Fibroblast of the aortic adventitia (primary cell): ENCODE results near the gene WNT2B. TPM values are rescaled to one million over a fixed set of nuclear protein-coding genes. Genes with fewer than 3 reads are reported as not detected.

Experiments used
- DNase-seq: peaks from one replicate; pipeline ENCODE4 v3.0.0-alpha.2; 2010; ENCODE audit warnings: low read depth
- H3K4me3 ChIP-seq: 2 replicates; pipeline ENCODE4 v1.5.1; 2011; ENCODE audit warnings: low read depth, mild to moderate bottlenecking, control low read depth, low read length, moderate library complexity
- total RNA-seq: library from RNA; depleted of rRNA; stranded (reverse); fragments of >200 nt; gene quantifications from 2 replicates; pipeline ENCODE4 v1.2.3, GENCODE V29; 2012; ENCODE audit warnings: low replicate concordance
- TF ChIP-seq, protein P1 (sequence below): IDR thresholded peaks from 2 replicates; pipeline ENCODE4 v1.5.1; 2011; ENCODE audit warnings: mild to moderate bottlenecking, low read length, control low read depth, inconsistent platforms; ENCODE audit not compliant: insufficient read depth

WNT2B gene
- total RNA-seq, 1 donor = 2.4 TPM

DNA sequence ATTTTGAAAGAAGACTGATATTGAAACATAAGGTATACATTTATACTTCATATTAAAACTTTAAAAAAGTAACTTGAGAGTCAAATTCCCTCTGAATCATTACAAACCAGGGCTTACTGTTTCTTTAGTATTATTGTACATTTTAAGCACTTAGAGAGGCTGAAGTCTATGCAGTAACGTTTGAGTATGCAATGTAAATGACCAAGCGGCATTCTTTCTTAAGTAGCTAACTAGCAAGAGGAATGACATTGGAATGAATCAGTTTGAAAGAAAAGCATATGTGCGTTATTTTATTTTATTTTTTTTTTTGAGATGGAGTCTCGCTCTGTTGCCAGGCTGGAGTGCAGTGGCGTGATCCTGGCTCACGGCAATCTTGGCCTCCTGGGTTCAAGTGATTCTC lies 24.3 kb downstream of the WNT2B start:
- TF ChIP-seq, protein P1, sequence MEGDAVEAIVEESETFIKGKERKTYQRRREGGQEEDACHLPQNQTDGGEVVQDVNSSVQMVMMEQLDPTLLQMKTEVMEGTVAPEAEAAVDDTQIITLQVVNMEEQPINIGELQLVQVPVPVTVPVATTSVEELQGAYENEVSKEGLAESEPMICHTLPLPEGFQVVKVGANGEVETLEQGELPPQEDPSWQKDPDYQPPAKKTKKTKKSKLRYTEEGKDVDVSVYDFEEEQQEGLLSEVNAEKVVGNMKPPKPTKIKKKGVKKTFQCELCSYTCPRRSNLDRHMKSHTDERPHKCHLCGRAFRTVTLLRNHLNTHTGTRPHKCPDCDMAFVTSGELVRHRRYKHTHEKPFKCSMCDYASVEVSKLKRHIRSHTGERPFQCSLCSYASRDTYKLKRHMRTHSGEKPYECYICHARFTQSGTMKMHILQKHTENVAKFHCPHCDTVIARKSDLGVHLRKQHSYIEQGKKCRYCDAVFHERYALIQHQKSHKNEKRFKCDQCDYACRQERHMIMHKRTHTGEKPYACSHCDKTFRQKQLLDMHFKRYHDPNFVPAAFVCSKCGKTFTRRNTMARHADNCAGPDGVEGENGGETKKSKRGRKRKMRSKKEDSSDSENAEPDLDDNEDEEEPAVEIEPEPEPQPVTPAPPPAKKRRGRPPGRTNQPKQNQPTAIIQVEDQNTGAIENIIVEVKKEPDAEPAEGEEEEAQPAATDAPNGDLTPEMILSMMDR = no peak
- DNase-seq = peak; percentile 37

DNA sequence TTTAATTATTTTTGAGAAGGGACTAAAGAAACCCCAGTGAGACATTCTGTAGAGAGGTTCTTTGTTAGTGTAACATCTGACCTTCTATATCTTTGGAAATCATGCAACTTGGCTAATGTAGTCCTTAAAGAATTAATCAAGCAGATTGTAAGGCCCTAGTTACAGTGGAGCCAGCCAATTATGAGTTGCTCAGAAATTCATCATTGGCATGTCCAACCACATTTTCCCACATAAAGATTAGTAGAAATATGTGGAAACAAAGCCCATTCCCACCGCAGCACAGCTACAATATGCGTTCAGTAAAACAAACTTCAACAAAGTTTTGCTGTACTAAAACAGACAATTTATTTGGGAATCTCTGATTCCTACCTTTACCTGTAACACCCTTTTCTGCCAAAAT lies 27.8 kb downstream of the WNT2B start:
- TF ChIP-seq, protein P1 = no peak
- H3K4me3 ChIP-seq = no peak overlapping the region
- DNase-seq = peak; percentile 94

More for the DNA sequence above, 24.3 kb downstream of the WNT2B start:
- H3K4me3 ChIP-seq = no peak overlapping the region

DNA sequence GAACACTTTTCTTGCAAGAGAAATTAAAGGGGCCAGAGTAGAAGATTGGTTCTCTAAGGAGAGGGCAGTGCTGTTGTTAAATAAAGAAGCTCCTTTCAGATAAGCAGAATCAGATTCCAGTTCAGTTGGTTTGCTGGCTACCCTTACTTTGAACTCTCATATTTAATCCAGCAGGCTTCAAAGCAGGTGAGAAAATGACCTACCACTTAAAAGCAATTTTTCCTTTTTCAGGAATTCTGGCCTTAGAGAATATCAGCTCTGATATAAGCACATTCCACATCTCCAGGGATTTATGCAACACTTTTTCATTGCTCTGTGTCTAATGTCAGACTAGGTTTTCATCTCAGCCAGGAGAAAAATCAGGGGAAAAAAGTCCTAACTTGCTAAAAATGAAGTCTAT lies 28.7 kb downstream of the WNT2B start:
- DNase-seq = peak; percentile 49
- TF ChIP-seq, protein P1 = no peak
- H3K4me3 ChIP-seq = no peak overlapping the region

DNA sequence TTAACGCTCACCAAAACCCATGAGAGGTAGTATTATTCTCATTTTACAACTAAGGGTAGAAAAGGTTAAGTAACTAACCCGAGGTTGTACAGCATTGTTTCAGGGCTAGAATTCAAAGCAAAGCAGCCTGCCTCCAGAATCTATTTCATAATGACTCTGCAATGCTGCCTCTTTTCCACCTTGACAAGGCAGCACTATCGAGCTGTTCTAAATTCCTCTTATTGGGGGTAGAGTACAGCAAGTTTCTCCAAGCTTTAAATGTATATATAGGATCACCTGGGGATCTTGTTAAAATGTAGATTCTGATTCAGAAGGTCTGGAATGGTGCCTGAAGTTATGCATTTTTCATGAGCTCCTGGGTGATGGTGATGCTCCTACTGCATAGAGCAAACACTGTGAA lies 30.1 kb downstream of the WNT2B start:
- no peak overlapping the region for H3K4me3 ChIP-seq
- DNase-seq = no peak
- TF ChIP-seq, protein P1 = no peak

GRCh38 chr1:112540226-112540794 lies 31.5 kb downstream of the WNT2B start:
- TF ChIP-seq, protein P1 = no peak

GRCh38 chr1:112541299-112541698 lies 32.5 kb downstream of the WNT2B start:
- DNase-seq = no peak
- H3K4me3 ChIP-seq = no peak overlapping the region
- TF ChIP-seq, protein P1 = no peak

More at GRCh38 chr1:112540226-112540794, 31.5 kb downstream of the WNT2B start:
- peak; percentile 93 for DNase-seq
- H3K4me3 ChIP-seq = no peak overlapping the region
